ENCODE data around the gene LRRN2.
"Not testable (repeated sequence)": the region's sequence is repeated elsewhere in the genome, so short reads cannot be mapped to it uniquely, and the experiment has no call there.

Gene LRRN2

GRCh38 chr1:204692841-204693356 lies 7.4 kb upstream of the LRRN2 start:
- Histone ChIP-seq H3K4me3 (ENCODE audit: low read length in 2 of 2) (no peak overlapping the region), H3K27ac (ENCODE audit: low read depth in 2 of 2, low read length in 2 of 2) (no peak overlapping the region), H3K36me3 (ENCODE audit: control insufficient read depth in 2 of 2, insufficient read depth in 2 of 2, low read length in 2 of 2) (no peaks in the 10 kb centered on the region), H3K9me3 (ENCODE audit: control insufficient read depth in 2 of 2, low read length in 2 of 2) (no peaks in the 10 kb centered on the region), H3K4me1 (ENCODE audit: control insufficient read depth in 2 of 2, insufficient read depth in 2 of 2, low read length in 2 of 2) (no peaks in the 10 kb centered on the region), H3K9ac (ENCODE audit: low read depth in 1 of 2, low read length in 2 of 2) (no peak overlapping the region), H3K27me3 (ENCODE audit: control insufficient read depth in 2 of 2, insufficient read depth in 2 of 2, low read length in 2 of 2) (peaks cover 0 to 2% of the 10 kb centered on the region in 2 donors)

- no peak overlapping the region for H3K4me3 ChIP-seq (ENCODE audit: low read length in 2 of 2)
Measured at GRCh38 chr1:204692325-204692840, 6.8 kb upstream of the LRRN2 start.

DNA sequence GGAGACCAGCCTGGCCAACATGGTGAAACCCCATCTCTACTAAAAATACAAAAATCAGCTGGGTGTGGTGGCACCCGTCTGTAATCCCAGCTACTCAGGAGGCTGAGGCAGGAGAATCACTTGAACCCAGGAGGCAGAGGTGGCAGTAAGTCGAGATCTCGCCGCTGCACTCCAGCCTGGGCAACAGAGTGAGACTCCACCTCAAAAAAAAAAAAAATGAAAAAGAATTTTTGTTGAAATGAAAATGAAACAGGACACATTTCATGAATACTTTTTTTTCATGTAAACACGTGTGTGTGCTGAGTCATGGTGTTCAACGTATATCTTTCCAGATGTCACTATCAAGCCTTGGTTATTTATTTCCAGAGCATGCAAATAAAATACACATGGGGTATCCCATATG lies 5.8 kb upstream of the LRRN2 start:
- not testable (repeated sequence) for H3K27me3 ChIP-seq (ENCODE audit: control insufficient read depth in 2 of 2, insufficient read depth in 2 of 2, low read length in 2 of 2); H3K4me3 ChIP-seq (ENCODE audit: low read length in 2 of 2); H3K36me3 ChIP-seq (ENCODE audit: control insufficient read depth in 2 of 2, insufficient read depth in 2 of 2, low read length in 2 of 2); H3K9ac ChIP-seq (ENCODE audit: low read depth in 1 of 2, low read length in 2 of 2); H3K4me1 ChIP-seq (ENCODE audit: control insufficient read depth in 2 of 2, insufficient read depth in 2 of 2, low read length in 2 of 2); H3K27ac ChIP-seq (ENCODE audit: low read depth in 2 of 2, low read length in 2 of 2); H3K9me3 ChIP-seq (ENCODE audit: control insufficient read depth in 2 of 2, low read length in 2 of 2)

More at GRCh38 chr1:204692325-204692840, 6.8 kb upstream of the LRRN2 start:
- no peak overlapping the region for H3K27ac ChIP-seq (ENCODE audit: low read depth in 2 of 2, low read length in 2 of 2)
- no peaks in the 10 kb centered on the region for H3K9me3 ChIP-seq (ENCODE audit: control insufficient read depth in 2 of 2, low read length in 2 of 2)
- no peaks in the 10 kb centered on the region for H3K36me3 ChIP-seq (ENCODE audit: control insufficient read depth in 2 of 2, insufficient read depth in 2 of 2, low read length in 2 of 2)
- peaks cover 0 to 2% of the 10 kb centered on the region in 2 donors for H3K27me3 ChIP-seq (ENCODE audit: control insufficient read depth in 2 of 2, insufficient read depth in 2 of 2, low read length in 2 of 2)
- no peaks in the 10 kb centered on the region for H3K4me1 ChIP-seq (ENCODE audit: control insufficient read depth in 2 of 2, insufficient read depth in 2 of 2, low read length in 2 of 2)
- no peak overlapping the region for H3K9ac ChIP-seq (ENCODE audit: low read depth in 1 of 2, low read length in 2 of 2)

- no peaks in the 10 kb centered on the region for H3K36me3 ChIP-seq (ENCODE audit: control insufficient read depth in 2 of 2, insufficient read depth in 2 of 2, low read length in 2 of 2)
- H3K9ac ChIP-seq (ENCODE audit: low read depth in 1 of 2, low read length in 2 of 2), result no peak overlapping the region
- no peak overlapping the region for H3K4me3 ChIP-seq (ENCODE audit: low read length in 2 of 2)
- H3K27ac ChIP-seq (ENCODE audit: low read depth in 2 of 2, low read length in 2 of 2), result no peak overlapping the region
- H3K27me3 ChIP-seq (ENCODE audit: control insufficient read depth in 2 of 2, insufficient read depth in 2 of 2, low read length in 2 of 2), result peaks cover 0 to 6% of the 10 kb centered on the region in 2 donors
- H3K9me3 ChIP-seq (ENCODE audit: control insufficient read depth in 2 of 2, low read length in 2 of 2), result no peaks in the 10 kb centered on the region
- H3K4me1 ChIP-seq (ENCODE audit: control insufficient read depth in 2 of 2, insufficient read depth in 2 of 2, low read length in 2 of 2), result peaks cover 10% of the 10 kb centered on the region in 2 donors
Measured at GRCh38 chr1:204688776-204689175, 3.2 kb upstream of the LRRN2 start.

DNA sequence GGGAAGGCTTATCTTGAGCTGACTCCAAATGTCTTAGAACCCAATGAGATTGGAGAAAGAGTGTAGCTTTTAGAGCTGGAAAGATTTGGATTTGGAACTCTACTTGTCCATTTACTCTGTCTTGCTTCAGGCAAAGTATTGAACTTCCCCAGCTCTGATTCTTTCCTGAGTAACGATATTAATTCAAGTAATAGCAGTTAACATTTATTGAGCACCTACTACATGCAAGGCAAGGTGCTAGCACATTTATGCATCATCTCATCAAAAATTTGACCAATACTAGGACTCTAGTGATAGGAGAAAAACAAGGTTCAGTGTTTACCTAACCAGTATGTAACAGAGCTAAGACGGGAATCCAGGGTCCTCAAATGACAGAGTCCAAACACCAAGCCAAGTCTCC lies 2.5 kb upstream of the LRRN2 start:
- Histone ChIP-seq H3K27me3 (ENCODE audit: control insufficient read depth in 2 of 2, insufficient read depth in 2 of 2, low read length in 2 of 2) (peaks cover 0 to 6% of the 10 kb centered on the region in 2 donors), H3K9ac (ENCODE audit: low read depth in 1 of 2, low read length in 2 of 2) (no peak overlapping the region), H3K9me3 (ENCODE audit: control insufficient read depth in 2 of 2, low read length in 2 of 2) (no peaks in the 10 kb centered on the region), H3K27ac (ENCODE audit: low read depth in 2 of 2, low read length in 2 of 2) (no peak overlapping the region), H3K4me1 (ENCODE audit: control insufficient read depth in 2 of 2, insufficient read depth in 2 of 2, low read length in 2 of 2) (peaks cover 13 to 14% of the 10 kb centered on the region in 2 donors), H3K4me3 (ENCODE audit: low read length in 2 of 2) (no peak overlapping the region), H3K36me3 (ENCODE audit: control insufficient read depth in 2 of 2, insufficient read depth in 2 of 2, low read length in 2 of 2) (no peaks in the 10 kb centered on the region)

- H3K4me1 ChIP-seq (ENCODE audit: control insufficient read depth in 2 of 2, insufficient read depth in 2 of 2, low read length in 2 of 2), result peaks cover 15 to 17% of the 10 kb centered on the region in 2 donors
- peak overlapping the region; percentile 30 to 56 for H3K27ac ChIP-seq (ENCODE audit: low read depth in 2 of 2, low read length in 2 of 2)
- peak overlapping the region; percentile 65 to 72 for H3K9ac ChIP-seq (ENCODE audit: low read depth in 1 of 2, low read length in 2 of 2)
- H3K4me3 ChIP-seq (ENCODE audit: low read length in 2 of 2), result peak overlapping the region; percentile 71 to 78
- H3K27me3 ChIP-seq (ENCODE audit: control insufficient read depth in 2 of 2, insufficient read depth in 2 of 2, low read length in 2 of 2), result peaks cover 0 to 6% of the 10 kb centered on the region in 2 donors
- no peaks in the 10 kb centered on the region for H3K9me3 ChIP-seq (ENCODE audit: control insufficient read depth in 2 of 2, low read length in 2 of 2)
- no peaks in the 10 kb centered on the region for H3K36me3 ChIP-seq (ENCODE audit: control insufficient read depth in 2 of 2, insufficient read depth in 2 of 2, low read length in 2 of 2)
Measured at GRCh38 chr1:204684571-204685235, 835 bp downstream of the LRRN2 start.

- H3K27ac ChIP-seq (ENCODE audit: low read depth in 2 of 2, low read length in 2 of 2), result no peak overlapping the region
- peaks cover 0 to 6% of the 10 kb centered on the region in 2 donors for H3K27me3 ChIP-seq (ENCODE audit: control insufficient read depth in 2 of 2, insufficient read depth in 2 of 2, low read length in 2 of 2)
- no peaks in the 10 kb centered on the region for H3K9me3 ChIP-seq (ENCODE audit: control insufficient read depth in 2 of 2, low read length in 2 of 2)
- H3K9ac ChIP-seq (ENCODE audit: low read depth in 1 of 2, low read length in 2 of 2), result peak overlapping the region in 1 of 2 donors; percentile 72
- H3K4me3 ChIP-seq (ENCODE audit: low read length in 2 of 2), result peak overlapping the region; percentile 71 to 78
- H3K4me1 ChIP-seq (ENCODE audit: control insufficient read depth in 2 of 2, insufficient read depth in 2 of 2, low read length in 2 of 2), result peaks cover 20 to 21% of the 10 kb centered on the region in 2 donors
- no peaks in the 10 kb centered on the region for H3K36me3 ChIP-seq (ENCODE audit: control insufficient read depth in 2 of 2, insufficient read depth in 2 of 2, low read length in 2 of 2)
Measured at GRCh38 chr1:204684206-204684570, 1.4 kb downstream of the LRRN2 start.

DNA sequence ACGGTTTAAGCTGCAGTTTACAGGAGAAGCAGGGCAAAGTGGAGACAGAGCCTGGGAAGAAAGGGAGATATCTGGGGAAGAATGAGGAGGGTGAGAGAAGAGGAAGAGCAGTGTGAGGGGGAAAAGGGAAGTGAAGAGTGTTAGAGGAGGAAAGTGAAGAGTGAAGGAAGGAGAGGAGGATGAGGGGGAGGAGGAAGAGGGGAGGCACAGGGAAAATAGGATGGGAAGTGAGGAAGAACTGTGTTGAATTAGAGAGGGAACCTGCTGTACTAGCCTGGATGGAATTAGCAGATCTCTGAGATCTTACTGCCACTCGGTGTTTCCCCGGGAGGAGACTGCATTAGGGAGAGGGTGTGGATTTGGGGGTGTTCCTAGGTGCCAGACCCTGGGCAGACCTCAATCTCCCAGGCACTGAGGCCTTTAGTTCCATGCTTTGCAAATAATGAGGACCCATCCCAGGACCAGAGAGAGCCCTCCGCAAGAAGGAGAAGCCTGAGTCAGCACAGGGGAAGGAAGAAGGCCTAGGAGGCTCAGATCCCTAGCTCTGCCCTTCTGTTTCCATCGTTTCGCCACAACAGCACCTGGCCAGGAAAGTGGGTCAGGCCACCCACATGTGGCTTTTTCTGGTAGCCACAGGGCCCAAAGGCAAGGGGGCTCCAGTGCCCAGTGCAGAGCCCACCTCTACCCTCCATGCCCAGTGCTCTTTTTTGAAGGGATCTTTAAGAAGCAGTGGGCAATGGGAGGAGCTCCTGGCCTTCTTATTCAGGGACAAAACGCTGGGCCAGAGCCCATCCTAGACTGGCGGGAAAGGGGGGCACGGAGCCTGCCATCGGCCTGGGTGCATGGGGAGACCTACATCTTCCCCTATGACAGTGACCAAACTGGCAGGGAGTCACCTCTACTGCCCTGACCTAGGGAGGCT lies 2.0 kb downstream of the LRRN2 start:
- Histone ChIP-seq H3K27ac (ENCODE audit: low read depth in 2 of 2, low read length in 2 of 2) (no peak overlapping the region), H3K4me3 (ENCODE audit: low read length in 2 of 2) (peak overlapping the region; percentile 71 to 78), H3K27me3 (ENCODE audit: control insufficient read depth in 2 of 2, insufficient read depth in 2 of 2, low read length in 2 of 2) (peaks cover 0 to 6% of the 10 kb centered on the region in 2 donors)

GRCh38 chr1:204680461-204680860 lies 5.1 kb downstream of the LRRN2 start:
- Histone ChIP-seq H3K27ac (ENCODE audit: low read depth in 2 of 2, low read length in 2 of 2) (no peak overlapping the region), H3K9me3 (ENCODE audit: control insufficient read depth in 2 of 2, low read length in 2 of 2) (no peaks in the 10 kb centered on the region), H3K9ac (ENCODE audit: low read depth in 1 of 2, low read length in 2 of 2) (no peak overlapping the region), H3K27me3 (ENCODE audit: control insufficient read depth in 2 of 2, insufficient read depth in 2 of 2, low read length in 2 of 2) (no peaks in the 10 kb centered on the region), H3K36me3 (ENCODE audit: control insufficient read depth in 2 of 2, insufficient read depth in 2 of 2, low read length in 2 of 2) (no peaks in the 10 kb centered on the region), H3K4me3 (ENCODE audit: low read length in 2 of 2) (no peak overlapping the region), H3K4me1 (ENCODE audit: control insufficient read depth in 2 of 2, insufficient read depth in 2 of 2, low read length in 2 of 2) (peaks cover 31% of the 10 kb centered on the region in 2 donors)

More for the DNA sequence above, 2.0 kb downstream of the LRRN2 start:
- Histone ChIP-seq H3K9ac (ENCODE audit: low read depth in 1 of 2, low read length in 2 of 2) (peak overlapping the region in 1 of 2 donors; percentile 19), H3K9me3 (ENCODE audit: control insufficient read depth in 2 of 2, low read length in 2 of 2) (no peaks in the 10 kb centered on the region), H3K4me1 (ENCODE audit: control insufficient read depth in 2 of 2, insufficient read depth in 2 of 2, low read length in 2 of 2) (peaks cover 25% of the 10 kb centered on the region in 2 donors), H3K36me3 (ENCODE audit: control insufficient read depth in 2 of 2, insufficient read depth in 2 of 2, low read length in 2 of 2) (no peaks in the 10 kb centered on the region)

- peaks cover 30 to 31% of the 10 kb centered on the region in 2 donors for H3K4me1 ChIP-seq (ENCODE audit: control insufficient read depth in 2 of 2, insufficient read depth in 2 of 2, low read length in 2 of 2)
- no peaks in the 10 kb centered on the region for H3K9me3 ChIP-seq (ENCODE audit: control insufficient read depth in 2 of 2, low read length in 2 of 2)
- H3K27ac ChIP-seq (ENCODE audit: low read depth in 2 of 2, low read length in 2 of 2), result no peak overlapping the region
Measured at GRCh38 chr1:204680051-204680450, 5.5 kb downstream of the LRRN2 start.

More at GRCh38 chr1:204680051-204680450, 5.5 kb downstream of the LRRN2 start:
- no peak overlapping the region for H3K9ac ChIP-seq (ENCODE audit: low read depth in 1 of 2, low read length in 2 of 2)
- H3K36me3 ChIP-seq (ENCODE audit: control insufficient read depth in 2 of 2, insufficient read depth in 2 of 2, low read length in 2 of 2), result no peaks in the 10 kb centered on the region
- H3K4me3 ChIP-seq (ENCODE audit: low read length in 2 of 2), result no peak overlapping the region
- no peaks in the 10 kb centered on the region for H3K27me3 ChIP-seq (ENCODE audit: control insufficient read depth in 2 of 2, insufficient read depth in 2 of 2, low read length in 2 of 2)
